HS-27A (cell line): Measurements from ENCODE around the gene RAVER1.
A peak's percentile ranks its signal among the peaks of the same experiment; 100 is the strongest.

Experiments used
- DNase-seq: peaks from one replicate; pipeline ENCODE4 v3.0.0-alpha.2; 2012; ENCODE audit warnings: low read depth, missing footprints

The RAVER1 gene

DNA sequence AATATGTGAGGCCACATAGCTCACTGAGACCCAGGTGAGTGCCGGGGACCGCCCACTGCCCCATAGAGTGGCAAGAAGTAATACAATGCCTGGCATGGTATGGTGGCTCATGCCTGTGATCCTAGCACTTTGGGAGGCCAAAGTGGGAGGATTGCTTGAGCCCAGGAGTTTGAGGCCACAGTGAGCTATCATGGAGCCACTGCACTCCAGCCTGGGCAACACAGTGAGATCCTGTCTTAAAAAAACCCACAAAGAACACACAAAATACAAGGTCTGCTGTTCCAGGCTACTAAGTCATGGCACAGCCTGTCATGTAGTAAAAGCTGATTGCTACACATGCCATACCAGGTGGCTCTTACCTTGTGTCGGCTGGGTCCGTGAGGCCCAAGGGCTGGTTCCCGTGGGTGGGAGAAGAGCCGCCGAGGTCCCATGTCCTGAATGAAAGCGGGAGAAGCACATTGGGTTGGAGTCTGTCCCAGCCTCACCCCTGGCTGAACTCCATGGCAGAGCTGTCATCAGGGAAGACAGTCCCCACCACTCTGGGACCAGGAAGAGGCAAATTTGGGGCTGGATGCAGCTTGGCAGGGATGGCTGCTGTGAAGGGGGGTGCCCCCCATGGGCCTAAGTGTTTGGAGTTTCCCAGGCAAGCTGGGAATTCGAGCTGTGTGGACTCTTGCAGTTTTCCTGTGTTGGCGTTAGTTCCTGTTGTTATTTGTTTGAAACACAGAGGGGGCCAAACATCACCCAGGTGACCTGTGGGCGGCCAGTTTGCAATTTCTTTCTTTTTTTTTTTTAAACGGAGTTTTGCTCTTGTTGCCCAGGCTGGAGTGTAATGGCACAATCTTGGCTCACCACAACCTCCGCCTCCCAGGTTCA is 14.3 kb downstream of the RAVER1 start:
- no peak for DNase-seq

DNA sequence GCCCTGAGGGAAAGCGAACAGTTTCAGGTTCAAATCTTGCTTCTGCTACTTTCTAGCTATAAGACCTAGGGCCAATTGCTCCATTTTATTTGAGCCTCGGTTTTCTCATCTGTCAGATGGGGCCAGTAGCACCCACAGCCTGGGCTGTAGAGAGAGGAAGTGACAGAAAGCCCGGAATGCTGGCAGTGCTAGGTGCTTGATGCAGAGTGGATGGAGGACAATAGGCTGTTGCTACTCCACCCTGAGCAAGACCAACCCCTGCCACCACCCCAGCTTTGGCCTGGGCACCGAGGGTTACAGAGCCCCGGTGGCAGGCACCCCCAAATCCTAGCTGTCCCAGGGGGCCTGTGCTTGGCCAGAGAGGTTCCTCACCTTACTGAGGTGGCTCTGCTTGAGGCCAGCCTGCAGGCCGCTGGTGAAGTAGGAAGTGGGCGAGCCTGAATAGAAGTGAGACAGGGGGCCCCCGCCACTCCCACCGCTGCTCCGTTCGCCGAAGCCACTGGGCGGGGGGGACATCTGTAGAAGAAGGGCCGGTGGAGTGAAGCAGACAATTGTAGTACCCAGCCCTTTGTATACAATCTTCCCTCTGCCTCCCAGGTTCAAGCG is 15.4 kb downstream of the RAVER1 start:
- DNase-seq: no peak

DNA sequence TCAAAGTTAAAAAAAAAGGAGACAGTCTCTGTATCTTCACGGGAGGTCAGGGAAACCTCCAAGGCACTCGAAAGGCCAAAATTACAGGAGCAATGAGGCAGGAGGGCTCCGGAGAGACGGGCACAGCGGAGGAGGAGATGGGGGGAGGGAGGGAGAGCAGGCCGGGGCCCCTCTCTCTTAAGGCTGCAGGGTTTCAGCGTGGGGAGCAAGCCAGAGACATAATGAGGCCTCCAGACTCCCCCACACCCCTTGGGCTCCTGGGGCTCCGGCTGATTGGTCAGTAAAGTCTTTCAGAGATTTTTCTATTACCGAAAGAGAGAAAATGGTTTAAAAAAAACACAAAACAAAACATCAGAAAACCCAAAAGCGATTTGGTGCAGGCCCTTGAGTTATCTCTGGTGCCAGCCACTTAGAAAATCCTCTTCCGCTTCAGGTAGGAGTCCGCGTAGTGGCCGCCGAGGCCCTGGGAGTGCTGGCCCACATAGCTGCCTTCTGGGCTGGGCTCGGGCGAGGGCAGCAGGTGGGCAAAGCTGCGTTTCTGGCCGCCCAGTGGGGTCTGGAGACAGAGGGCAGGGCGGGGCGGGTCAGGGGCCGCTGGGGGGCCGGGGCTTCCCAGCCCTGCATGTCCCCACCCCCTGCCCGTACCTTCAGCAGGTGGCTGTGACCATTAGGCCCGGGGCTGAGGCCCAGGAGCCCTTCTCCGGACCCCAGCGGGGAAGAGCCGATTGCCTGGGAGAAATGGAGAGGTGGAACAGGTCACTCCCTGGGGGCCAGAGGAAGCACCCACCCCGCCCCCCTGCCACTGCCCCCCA is 16.1 kb downstream of the RAVER1 start:
- DNase-seq: no peak

DNA sequence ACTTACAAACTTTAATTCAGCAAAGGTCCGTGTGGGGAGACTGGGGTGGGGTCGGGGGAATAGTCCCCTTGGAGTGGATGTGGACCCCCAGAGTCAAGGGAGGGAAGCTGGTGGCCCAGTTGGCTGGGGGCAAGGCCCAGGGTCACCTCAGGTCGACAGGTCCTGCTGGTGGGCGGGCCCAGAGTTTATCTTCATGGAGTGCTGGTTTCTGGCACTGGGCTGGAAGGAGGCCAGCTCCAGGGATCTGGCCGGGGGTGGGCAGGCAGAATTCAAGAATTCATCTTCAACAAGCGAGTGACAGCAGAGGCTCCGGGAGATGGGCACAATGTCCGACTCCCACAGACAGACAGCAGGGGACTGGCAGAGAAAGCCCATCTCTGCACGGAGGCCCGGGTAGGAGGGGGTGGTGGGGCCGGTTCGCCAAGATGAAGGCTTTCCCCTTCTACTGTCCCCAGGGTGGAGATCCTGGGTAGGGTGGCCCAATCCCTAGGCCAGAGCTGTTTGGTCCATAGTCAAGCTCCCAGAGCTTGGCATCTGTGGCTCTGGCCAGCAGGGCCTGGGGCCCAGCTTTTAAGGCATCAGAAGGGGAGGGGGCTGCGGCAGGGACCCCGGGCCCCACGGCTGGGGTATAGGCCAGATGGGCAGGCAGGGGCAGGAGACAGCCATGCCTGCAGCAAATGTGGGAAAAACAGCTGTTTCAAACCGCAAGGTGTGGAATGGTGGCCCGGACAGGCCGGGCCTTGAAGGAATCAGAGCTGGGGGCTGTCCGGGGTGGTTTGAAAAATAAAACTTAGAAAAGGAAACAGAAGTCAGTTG is 16.9 kb downstream of the RAVER1 start:
- DNase-seq: no peak

DNA sequence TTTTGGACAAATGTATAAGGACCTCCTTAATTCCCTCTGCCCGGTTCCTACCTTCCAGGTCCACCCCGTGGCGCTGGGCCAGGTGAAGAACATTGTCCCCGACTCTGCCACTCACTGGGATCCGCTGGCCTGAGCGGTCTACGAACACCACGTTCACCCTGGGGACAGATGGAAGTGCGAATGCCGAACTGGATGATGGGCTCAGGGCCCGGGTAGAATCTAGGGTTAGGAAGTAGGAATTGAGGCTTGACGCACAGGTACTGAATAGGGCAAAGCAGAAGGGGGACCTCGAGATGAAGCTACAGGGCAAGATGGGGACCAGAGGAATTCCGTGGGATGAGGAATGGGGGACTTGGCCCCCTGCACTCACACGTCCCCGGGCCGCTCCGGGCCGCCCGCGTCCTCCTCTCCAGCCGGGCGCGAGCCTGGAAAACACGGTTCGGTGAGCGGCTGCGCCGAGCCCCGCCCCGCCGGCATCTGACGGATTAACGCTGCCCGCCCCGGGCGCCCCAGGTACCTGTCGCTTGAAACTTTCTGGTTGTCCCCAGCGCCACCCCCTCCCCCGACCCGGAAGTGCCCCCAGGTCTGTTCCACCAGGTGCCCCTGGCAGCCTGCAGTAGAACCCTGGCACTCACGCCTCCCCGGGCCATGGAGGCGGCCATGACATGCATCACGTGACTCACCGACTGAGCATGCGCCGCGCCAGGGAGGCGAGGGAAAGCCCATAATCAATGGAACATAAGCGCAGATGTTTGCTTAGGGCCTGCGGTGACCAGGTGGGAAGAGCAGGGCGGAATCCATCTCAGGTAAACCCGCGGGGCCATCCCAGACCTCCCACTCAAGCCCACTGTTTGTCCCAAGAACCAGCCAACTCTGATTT is 17.8 kb downstream of the RAVER1 start, which contains the start of gene FDX2:
FDX2 (minus strand) TSS at position 681 of the 880 bp plus-strand sequence; CDS start at position 662, 19 bp downstream.
- peak; percentile 57 for DNase-seq

DNA sequence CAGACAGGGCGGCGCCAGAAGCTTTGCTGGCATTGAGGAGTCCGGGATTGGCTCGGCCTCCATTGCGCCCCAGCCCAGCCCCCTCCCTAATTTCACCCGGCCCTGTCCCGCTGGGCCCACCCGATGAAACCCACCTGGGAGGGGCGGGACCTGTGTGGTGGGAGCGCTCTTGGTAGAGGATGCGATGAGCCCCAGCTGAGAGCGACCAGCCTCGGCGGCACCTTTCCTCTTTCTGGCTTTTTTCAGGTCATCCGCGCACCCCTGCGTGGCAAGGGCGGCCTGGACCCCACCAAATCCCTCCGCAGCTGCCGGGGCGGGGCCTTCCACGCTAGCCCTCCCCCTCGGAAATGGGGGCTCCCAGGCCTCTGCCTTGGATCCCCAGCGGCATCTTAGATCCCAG is 23.9 kb downstream of the RAVER1 start, which contains the start of gene ZGLP1:
ZGLP1 (minus strand) TSS at position 393 of the 400 bp plus-strand sequence.
- no peak for DNase-seq

DNA sequence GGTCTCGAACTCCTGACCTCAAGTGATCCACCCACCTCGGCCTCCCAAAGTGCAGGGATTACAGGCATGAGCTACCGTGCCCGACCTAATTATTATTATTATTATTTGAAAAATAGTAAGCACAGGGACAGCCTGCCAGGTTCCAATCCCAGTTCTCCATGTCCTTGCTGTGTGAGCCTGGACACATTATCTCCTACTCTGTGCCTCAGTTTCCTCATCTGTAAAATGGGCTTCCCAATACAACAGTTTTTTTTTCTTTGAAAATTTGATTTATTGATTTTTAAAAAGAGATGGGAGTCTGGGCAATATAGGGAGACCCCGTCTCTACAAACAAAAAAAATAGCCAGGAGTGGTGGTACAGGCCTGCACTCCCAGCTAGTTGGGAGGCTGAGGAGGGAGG is 27.0 kb downstream of the RAVER1 start:
- DNase-seq: no peak

DNA sequence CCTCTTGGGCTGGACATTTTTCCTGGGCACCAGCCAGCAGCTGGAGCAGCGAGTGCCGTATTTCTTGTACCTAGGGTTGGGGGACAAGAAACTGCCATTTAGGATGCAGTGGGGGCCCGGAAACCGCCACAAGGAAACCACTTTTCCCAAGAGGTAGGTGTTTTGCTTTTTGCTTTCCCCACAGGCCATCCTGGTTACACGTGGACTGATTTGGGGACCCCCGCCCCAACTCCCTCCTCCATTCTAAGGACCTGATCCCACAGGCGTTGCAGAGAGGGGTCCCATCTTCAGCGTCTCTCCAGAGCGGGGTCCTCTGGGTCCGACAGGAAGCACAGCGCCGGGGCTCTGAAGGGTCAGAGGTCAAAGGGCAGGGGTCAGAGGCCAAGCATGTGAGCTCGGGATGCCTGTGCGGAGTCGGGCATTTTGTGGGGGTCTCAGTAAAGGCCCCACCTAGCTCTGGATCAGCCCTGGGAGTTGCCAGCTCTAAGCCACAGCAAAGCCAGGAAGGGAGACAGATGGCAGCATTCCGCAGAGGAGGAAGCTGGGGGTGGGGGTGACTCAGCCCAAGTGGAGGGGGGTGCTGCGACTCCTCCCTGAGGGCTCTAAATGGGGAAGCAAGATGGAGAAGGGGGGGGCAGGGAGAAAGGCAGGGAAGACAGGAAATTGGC is 28.1 kb downstream of the RAVER1 start:
- DNase-seq: no peak

DNA sequence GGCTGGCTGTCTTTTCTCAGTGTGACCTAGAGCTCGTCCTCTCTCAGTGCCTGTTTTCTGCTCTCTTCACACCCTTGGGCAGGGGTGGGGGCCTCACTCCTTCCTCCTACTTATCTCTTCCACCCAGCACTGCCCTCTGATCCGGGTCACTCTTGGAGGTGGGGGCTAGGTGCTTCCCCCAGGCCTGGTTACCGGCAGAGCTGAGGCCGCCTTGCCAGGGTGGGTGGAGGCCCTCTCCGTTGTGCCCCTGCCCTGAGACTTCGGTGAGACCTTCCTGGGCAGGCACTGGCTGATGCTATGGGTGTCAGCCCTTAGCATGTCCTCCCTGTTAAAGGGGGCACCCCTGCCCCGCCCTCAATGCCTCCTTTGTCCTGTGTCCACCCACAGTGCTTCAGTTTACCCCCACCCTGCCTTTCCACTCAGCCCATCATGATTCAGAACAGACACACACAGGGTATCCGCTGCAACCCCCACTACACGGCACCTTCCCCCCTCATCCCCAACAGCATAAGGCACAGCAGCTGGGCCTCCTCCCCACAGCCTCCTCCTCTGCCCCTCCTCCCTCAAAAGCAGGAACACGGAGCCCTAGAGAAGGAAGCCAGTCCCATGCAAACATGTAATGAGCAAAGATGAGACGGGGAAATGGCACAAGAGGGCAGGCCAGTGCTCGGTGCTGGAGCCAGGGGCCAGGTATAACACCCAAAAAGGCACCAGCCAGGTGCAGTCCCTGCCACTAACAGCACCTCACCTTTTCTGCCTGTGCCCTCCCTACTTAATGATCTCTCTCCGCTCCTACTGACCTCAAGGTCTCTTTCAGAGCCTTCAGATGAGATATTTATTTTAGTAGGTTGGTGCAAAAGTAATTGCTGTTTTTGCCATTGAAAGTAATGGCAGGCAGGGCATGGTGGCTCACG is 33.5 kb downstream of the RAVER1 start:
- DNase-seq: no peak

DNA sequence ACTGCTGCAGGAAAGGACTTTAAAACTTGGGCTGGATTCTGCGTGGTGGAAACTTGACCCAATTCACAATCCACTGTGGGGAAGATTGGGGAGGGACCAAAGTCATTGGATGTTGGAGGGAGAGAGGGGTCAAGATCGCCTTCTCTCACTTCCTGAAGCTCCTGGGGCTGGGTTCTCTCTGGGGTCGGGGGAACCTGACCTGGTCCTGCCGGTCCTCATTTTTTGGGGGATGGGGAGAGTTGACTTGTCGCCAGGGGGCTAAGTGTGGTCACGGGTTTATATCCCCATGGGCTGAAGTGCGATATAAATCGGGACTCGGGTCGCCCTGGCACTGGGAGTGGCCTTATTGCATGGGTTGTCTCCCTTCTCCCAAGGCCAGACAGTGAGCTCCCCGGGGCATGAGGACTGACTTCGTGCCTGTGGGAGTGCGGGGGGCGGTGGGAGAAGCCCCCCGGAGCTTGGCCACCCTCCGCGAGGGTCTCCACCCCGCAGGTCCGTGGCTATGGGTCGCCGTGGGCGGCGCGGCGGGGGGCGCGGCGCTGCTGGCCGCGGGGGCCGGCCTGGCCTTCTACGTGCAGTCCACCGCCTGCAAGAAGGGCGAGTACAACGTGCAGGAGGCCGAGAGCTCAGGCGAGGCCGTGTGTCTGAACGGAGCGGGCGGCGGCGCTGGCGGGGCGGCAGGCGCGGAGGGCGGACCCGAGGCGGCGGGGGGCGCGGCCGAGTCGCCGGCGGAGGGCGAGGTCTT is 37.3 kb downstream of the RAVER1 start:
- DNase-seq: no peak

DNA sequence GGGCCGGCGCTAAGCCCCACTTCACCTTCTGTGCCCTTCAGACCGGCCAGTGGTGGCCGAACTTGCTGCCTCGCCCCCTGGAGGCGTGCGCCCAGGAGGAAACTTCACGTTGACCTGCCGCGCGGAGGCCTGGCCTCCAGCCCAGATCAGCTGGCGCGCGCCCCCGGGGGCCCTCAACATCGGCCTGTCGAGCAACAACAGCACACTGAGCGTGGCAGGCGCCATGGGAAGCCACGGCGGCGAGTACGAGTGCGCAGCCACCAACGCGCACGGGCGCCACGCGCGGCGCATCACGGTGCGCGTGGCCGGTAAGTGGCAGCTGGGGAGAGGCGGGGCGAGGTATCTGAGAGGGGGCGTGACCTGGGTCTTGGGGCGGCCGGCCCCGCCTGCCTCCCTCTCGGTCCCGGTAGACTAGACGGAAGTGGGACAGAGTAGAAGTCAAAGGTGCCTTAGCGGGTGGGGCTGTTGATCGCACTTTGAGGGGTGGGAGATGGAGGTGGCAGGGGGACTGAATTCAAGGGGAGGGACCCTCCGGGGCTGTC is 38.0 kb downstream of the RAVER1 start:
- no peak for DNase-seq

DNA sequence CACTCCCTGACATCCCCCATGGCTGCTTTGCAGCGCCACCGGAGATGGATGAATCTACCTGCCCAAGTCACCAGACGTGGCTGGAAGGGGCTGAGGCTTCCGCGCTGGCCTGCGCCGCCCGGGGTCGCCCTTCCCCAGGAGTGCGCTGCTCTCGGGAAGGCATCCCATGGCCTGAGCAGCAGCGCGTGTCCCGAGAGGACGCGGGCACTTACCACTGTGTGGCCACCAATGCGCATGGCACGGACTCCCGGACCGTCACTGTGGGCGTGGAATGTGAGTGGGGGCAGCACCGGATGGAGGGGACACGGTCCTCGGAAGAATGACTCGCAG is 39.0 kb downstream of the RAVER1 start:
- no peak for DNase-seq

DNA sequence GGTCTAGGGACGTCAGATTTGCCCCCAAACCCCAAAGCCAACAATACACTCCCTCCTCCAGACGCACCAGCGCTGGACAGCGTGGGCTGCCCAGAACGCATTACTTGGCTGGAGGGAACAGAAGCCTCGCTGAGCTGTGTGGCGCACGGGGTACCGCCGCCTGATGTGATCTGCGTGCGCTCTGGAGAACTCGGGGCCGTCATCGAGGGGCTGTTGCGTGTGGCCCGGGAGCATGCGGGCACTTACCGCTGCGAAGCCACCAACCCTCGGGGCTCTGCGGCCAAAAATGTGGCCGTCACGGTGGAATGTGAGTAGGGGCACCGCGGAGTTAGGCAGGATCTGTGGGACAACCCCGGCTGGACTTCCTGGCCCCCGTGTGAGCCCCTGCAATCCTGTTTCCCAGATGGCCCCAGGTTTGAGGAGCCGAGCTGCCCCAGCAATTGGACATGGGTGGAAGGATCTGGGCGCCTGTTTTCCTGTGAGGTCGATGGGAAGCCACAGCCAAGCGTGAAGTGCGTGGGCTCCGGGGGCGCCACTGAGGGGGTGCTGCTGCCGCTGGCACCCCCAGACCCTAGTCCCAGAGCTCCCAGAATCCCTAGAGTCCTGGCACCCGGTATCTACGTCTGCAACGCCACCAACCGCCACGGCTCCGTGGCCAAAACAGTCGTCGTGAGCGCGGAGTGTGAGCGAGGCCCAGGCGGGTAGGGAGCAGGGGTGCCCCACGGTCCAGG is 39.5 kb downstream of the RAVER1 start:
- DNase-seq: no peak

DNA sequence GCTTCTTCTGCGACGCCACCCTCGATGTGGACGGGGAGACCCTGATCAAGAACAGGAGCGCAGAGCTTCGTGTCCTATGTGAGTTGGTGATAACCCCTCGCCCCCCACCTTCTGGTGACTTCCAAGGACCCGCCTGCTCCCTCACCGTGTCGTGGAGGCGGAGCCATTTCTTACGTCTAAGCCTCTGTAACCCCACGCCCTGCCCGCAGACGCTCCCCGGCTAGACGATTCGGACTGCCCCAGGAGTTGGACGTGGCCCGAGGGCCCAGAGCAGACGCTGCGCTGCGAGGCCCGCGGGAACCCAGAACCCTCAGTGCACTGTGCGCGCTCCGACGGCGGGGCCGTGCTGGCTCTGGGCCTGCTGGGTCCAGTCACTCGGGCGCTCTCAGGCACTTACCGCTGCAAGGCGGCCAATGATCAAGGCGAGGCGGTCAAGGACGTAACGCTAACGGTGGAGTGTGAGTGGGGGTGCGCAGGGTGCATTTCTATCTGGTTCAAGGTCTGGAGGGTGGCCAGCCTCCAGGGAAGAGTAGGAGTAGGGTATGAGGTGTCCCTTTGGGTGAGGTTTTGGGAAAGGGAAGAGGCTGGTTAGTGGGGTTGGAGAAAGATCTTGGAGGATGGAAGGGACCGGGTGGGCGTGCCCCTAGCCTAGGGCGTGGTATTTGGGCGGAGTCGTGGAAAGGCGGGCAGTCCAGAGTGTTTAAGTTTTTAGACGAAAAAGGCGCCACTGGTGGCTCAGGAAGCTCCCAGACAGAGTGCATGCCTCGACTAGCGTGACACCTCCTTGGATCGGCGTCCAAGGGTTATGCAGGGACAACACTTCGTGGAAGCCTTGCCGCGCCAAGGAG is 40.3 kb downstream of the RAVER1 start:
- no peak for DNase-seq

DNA sequence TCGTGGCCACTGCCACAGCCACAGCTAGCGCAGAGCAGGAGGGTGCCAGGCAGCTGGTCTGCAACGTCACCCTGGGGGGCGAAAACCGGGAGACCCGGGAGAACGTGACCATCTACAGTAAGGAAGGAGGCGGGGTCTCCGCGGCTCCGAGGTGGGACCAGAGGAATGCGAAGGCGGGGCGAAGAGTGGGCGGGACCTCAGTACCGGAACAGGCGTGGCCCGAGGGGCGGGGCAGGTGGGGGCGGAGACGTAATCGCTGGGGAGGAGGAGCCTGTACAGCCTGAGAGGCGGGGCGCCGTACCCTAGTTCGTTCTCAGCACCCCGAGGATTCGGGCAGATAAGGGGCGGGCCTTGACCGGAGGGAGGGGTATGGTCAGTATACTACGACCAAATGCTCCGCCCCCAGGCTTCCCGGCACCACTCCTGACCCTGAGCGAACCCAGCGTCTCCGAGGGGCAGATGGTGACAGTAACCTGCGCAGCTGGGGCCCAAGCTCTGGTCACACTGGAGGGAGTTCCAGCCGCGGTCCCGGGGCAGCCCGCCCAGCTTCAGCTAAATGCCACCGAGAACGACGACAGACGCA is 41.0 kb downstream of the RAVER1 start:
- DNase-seq: no peak

DNA sequence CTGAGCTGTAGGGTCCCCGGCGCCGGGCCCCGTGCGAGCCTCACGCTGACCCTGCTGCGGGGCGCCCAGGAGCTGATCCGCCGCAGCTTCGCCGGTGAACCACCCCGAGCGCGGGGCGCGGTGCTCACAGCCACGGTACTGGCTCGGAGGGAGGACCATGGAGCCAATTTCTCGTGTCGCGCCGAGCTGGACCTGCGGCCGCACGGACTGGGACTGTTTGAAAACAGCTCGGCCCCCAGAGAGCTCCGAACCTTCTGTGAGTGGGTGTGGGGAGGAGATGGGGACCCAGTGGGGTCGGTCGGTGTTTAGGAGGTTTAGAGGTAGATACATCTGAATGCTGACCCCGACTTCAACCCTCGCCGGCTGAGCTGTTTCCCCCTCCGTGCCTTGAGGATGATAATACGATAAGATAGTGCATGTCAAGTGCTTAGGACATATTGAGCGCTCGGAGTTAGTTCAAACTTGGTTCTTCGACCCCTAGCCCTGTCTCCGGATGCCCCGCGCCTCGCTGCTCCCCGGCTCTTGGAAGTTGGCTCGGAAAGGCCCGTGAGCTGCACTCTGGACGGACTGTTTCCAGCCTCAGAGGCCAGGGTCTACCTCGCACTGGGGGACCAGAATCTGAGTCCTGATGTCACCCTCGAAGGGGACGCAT is 41.6 kb downstream of the RAVER1 start:
- DNase-seq: no peak
